Ovary (tissue), 1 donor: ENCODE data around the gene JARID2.

ENCODE experiments used
- EP300 ChIP-seq: sonication (generic); formaldehyde crosslinking; IDR thresholded peaks from one replicate; pipeline ENCODE4 v1.6.1; 2017; ENCODE audit warnings: antibody characterized with exemption
- POLR2A ChIP-seq: fragments of 450-650 bp; IDR thresholded peaks from one replicate; pipeline ENCODE4 v1.6.1; 2017; ENCODE audit warnings: antibody characterized with exemption, mild to moderate bottlenecking, moderate library complexity

DNA sequence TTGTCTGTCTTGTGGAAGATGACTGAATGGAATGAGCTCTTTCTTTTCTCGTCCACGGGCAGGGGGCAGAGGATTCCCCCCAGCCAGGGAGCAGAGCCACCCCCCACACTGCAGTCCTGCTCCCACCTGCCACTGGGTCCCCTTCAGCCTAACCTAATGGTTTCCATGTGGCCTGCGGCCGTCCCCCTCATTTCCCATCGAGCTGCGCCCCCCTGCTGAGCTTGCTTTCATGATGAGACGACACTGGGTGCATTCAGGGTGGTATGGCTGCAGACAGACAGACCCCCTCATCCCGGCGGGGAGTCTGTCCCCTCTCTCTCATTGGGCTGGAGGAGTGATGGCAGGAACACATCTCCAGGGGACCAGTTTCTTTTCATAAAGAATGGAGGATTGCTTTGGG lies 276.2 kb downstream of the JARID2 start:
- TF ChIP-seq EP300, result no peak
- no peak for TF ChIP-seq POLR2A
